HG02981 (cell line): ENCODE measurements around the gene AGPAT2.

Experiments used
- ATAC-seq: cut with Tn5 transposase; IDR thresholded peaks from one replicate; pipeline ENCODE4 v1.9.1; 2021; ENCODE audit warnings: mild to moderate bottlenecking, moderate library complexity; ENCODE audit not compliant: unreplicated experiment

The AGPAT2 gene

DNA sequence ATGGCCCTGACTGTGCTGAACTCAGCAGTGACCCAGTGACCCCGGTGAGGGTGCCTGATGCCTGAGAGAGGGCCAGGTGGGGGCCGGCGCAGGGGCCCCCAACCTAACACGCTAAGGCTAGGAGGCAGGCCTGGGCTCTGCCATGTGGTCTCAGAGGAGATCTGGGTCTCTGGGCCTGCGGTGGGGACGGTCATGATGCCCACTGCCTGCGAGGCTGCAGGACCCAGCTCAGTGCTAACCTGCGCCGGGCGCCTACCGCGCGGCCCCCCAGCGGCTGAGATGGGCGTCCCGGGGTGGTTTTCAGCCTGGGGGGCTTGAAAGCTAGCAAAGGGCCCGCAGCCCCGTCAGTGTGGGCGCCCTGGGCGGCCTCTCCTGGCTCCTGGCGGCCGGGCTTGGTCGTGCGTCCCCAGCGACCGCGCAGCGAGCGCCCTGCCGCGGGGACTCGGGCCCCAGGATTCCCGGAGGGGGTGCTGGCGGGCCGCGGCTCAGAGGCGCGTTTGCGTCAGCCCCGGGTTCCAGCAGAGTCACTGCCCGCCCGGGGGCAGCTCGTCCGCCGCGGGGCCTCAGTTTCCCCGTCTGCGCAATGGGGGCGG, 22.1 kb downstream of the AGPAT2 start:
- no peak for ATAC-seq

DNA sequence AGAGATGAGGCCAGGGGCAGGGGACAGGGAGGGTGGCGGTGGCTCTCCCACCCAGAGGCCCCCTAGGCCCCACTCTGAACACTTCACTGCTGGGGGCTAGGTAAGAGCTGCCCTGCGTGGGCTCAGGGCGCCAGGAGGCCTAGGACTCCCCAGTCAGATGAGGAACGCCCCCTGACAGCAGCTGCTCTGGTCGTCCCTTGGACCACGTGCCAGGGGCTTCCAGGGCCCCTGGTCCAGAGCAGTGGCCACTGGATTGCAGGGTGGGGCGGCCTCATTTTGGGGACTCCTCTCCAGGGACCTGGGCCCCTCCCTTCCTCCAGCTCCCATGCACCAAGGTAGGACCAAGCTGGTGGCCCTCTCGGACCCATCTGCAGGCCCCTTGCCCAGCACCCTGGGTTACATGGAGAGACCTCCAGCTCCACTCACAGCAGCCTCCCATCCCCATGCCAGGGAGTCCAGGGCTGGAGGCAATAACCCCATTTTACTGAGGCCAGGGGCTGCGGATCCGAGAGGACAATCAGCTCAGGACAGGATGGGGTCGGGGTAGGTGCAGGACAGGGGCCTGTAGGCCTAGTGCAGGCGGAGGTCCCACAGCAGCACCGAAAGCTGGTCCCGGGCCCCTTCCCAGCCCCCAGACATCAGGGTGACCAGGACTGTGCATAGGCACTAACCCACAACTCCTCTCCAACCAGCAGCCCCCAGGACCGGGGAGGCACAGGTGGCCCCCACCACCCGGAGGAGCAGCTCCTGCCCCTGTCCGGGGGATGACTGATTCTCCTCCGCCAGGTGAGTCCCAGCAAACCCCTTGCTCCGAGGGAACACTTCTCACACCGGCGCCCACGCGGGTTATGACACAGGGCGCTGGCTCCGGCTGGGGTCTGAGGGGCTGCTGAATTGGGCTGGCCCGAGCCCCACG, 23.0 kb downstream of the AGPAT2 start:
- no peak for ATAC-seq

DNA sequence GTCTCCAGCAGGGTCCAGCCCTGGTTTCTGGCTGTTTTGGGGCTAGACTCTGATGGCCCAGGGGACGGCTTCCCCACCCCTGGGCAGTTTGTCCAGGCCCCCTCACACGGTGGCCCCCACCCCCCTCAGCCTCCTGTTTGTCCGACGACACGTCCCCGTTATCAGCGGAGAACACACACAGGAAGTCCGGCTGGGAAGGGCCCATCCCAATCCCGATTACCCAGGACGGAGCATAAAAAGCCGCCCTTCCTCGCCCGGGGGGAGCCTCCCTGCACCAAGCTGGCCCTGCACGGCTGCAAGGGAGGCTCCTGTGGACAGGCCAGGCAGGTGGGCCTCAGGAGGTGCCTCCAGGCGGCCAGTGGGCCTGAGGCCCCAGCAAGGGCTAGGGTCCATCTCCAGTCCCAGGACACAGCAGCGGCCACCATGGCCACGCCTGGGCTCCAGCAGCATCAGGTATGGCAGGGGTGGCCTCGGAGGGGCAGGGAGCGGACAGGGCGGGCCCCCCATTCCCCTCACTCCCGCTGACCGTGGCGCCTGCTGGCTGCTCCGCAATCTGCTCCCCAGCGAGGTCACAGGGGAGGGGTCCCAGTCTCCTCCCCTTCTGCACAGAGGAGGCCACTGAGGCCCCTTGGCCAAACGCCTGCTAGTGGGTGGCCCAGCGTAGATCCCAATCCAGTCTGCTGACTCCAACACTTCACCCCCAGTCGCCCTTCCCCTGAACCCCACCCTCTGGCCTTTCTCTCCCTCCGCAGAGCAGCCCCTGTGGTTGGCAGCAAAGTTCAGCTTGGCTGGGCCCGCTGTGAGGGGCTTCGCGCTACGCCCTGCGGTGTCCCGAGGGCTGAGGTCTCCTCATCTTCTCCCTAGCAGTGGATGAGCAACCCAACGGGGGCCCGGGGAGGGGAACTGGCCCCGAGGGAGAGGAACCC, 24.3 kb downstream of the AGPAT2 start, which contains the start of gene EGFL7:
Gene EGFL7, plus strand, starts transcription at position 261 of the 926 bp plus-strand sequence. CDS start 5,367 bp downstream, outside the sequence.
- ATAC-seq = no peak

DNA sequence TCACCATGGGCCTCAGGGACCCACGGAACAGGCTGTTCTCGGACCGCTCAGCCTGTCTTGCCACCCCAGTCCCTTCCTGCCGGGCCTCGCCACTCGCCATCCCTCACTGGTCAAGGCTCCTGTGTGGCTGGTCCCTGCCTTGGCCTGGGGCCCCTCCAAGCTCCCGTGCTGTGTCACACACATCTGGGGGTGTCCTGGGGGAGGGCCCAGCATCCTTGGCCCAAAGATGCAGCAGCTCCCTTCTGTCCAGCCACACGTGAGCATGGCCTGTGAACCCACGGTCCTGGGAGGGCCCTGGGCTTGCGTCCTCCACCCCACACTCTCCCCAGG, 25.0 kb downstream of the AGPAT2 start:
- no peak for ATAC-seq

DNA sequence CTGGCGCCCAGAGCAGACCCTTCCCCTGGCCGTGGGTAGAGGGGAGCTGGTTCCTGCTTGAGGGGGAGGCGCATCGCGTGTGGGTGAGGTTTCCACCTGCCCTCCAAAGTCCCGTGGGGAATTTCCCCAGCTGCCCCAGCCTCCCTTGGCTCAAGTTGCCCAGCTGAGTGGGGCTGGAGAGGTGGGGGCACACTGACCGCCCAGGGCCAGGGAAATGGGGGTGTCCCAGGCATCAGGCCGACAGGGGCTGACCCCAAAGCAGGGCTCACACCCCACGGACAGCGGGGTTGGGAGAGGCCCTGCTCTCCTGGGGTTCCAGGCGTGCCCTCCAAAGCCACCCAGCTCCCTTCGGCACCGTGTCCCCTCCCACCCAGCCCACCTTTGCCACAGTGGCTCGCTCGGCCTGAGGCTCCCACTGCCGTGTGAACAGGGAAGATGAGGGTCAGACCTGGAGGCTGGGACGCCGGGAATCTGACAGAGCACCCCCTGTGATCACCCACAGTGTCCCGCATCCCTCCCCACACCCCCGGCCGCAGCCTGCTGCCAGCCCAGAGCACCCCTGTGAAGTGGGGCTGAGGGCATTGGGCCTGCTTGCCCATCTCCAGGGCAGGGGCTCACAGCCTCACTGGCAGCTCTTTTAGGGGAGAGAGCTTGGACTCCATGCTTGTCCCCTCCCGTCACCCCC, 25.5 kb downstream of the AGPAT2 start:
- ATAC-seq = no peak

DNA sequence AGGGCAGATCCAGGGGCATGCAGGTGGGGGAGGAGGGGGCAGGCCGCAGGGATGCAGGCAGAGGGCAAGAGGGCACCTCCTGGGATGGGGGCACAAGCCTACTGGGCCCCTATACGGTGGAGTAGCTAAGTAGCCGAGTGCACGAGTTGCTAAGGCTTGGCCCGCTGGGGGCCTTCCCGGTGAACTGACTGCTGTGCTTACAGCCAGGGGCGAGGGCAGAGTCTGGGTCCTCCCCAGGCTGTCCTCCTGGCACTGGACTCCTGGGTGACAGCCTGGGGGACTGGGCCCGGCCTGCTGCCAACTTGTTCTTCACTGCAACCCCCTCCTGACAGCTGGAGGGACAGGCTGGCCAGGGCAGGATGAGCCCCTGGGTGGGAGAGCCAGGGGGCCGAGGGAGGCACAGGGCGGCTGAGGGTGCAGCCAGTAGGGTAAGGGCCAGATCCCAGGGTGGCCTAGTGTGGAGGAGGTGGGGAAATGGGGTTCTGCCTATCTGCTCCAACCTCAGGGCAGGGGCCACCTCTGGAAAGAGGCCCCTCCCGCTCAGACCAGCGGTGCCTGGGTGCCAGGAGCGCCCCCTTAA, 26.2 kb downstream of the AGPAT2 start:
- ATAC-seq = no peak

DNA sequence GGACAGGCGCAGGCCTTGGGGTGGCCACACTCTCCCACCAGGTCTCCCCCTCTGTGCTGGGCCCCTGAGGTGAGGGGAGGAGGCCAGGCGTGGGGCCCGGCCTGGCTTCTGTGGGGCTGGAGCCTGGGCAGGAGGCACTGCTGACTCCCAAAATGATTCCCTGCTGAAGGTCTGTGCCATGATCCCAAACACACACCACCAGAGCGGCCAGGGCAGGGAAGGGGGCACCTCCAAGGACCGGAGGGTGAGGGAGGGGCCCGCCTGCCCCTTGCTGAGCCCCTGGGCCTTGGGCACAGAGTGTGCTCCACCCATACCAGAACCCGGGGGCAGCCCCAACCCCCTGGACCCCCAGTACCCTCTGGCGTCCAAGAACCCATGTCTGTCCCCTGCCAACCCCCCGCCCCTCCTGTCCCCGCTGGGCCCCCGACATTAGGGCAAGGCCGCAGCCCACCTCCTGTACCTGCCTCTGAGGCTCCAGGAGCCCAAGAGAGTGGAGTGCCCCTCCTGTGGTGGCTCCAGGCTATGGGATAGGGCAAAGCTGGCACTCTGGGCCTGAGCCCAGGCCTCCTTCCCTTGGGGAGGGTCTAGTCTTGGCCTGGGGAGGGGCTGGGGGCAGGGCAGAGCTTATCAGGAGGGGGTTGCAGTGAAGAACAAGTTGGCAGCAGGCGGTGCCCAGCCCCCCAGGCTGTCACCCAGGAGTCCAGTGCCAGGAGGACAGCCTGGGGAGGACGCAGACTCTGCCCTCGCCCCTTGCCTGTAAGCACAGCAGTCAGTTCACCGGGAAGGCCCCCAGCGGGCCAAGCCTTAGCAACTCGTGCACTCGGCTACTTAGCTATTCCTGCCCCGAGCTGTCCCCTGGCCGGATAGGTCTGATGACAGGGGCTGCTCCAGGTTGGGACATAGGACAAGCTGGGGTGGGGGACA, 27.1 kb downstream of the AGPAT2 start:
- no peak for ATAC-seq

DNA sequence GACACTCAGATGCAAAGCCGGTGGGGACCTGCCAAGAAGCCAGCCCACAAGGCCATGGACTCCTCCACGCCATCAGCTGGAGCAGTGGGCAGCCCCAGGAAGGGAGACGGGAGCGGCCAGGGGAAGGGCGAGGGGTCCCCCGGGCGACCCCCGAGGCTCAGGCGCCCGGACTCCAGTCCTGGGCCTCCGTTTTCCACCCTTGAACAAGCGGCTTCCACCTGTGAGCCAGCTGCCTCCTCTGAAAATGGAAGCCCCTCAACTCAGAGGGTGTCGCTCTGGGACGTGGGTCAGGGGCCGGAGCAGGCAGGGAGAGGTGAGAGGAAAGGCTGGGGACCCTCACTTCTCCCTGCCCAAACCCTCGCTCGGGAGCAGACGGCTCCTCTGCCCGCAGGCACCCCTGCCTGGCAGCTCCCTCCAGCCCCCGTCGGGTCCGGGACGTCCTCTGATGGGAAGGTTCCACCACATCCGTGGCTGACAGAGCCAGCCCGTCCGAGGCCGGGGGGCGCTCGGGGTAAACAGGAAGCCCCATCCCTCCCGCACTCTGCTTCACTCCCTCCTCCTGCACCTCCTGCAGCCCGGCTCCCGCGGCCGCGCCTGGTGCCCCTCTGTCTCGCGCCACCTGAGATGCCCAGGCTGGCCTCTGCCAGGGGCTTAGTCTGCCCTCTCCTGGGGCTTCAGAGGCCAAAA, 28.3 kb downstream of the AGPAT2 start:
- ATAC-seq = no peak

DNA sequence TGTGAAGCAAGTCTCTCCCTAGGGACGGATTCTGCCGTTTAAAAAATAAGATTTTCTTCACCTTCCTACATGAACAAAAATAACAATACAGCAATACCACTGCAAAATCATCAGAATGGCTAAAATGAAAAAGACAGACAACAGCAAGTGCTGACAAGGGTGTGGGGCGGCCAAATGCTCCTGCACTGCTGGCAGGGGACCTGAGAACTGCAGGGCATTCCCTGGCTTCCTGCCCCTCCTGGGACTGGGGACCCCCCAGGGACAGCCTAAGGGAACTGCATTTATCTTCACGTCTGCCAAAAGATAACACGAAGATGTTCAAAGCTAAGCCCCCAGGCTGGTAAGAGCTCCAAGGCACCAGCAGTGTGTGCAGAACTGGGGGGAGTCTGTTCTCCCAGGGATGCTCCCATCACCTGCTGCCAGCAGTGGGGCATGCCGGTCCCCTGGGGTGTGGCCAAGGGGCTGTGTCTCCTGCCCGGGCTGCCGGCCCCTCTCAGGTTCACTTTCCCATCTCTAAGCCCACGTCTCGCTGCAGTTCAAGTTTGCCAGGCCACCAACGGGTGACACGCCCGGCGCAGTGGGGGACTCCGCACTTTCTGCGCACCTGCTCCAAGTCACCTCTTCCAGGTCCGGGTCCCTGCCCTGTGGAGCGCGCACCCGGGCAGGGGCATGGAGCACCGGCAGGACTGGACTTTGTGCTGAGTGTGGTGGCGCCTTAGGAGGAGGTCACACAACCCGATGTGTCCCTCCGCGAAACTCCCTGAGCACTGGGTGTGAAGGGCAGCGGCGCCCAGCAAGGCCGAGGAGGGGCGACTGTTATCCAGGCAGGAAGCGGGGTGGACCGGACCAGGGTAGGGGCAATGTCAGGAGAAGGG, 29.0 kb downstream of the AGPAT2 start:
- no peak for ATAC-seq

DNA sequence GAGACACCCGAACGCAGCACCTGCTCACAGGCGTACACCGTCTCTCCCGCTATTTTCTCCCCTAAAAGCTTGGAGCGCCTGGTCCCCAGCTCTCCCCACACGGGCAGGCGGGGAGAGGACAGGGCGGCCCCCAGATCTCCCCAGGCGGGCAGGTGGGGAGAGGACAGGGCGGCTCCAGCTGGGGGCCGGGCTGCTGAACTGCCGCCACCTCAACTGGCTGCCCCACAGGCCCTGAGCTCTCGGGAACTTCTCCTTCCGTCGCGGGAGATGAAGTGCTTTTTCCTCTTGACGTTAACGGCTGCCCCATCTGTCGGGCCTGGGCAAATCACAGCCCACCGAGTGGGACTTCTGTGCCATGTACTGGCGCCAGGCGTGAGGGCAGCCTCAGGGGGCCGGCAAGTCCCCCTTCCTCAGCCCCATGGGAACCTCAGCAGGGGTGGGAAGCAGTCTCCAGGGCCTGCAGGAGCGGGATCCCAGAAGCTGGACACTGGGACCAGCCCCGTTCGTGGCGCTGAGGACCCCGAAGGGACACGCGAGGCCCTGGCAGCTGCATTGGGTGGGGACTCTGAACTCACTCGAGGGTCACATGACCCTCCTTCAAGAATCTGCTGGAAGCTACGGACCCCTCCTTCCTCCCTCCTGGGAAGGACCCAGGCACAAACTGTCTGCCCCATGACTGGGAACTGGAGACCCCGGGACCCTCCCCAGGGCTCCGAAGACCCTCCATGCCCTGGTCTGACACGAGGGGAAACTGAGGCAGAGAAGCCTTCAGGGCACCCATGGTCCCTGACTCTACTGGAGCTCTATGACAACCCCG, 30.3 kb downstream of the AGPAT2 start:
- no peak for ATAC-seq

DNA sequence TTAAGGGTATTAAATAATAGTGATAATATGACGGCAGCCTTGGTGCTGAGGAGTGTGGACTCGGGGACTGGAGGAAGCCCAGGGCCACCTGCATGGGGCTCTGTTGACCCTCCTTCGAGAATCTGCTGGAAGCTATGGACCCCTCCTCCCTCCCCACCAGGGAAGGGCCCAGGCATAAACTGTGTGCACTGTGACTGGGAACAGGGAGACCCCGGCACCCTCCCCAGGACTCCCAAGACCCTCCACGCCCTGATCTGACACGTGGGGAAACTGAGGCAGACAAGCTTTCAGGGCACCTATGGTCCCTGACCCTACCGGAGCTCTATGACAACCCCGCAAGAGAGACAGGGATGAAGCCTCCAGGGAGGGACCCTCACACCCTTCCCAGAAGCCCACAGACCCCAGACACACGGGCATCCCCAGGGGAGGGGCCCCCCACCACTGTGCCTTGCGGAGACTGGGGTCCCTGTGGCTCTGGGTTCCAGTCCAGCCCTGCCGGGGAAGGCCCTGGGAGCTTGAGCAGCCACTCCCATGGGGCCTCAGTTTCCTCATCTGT, 31.0 kb downstream of the AGPAT2 start:
- ATAC-seq = no peak

DNA sequence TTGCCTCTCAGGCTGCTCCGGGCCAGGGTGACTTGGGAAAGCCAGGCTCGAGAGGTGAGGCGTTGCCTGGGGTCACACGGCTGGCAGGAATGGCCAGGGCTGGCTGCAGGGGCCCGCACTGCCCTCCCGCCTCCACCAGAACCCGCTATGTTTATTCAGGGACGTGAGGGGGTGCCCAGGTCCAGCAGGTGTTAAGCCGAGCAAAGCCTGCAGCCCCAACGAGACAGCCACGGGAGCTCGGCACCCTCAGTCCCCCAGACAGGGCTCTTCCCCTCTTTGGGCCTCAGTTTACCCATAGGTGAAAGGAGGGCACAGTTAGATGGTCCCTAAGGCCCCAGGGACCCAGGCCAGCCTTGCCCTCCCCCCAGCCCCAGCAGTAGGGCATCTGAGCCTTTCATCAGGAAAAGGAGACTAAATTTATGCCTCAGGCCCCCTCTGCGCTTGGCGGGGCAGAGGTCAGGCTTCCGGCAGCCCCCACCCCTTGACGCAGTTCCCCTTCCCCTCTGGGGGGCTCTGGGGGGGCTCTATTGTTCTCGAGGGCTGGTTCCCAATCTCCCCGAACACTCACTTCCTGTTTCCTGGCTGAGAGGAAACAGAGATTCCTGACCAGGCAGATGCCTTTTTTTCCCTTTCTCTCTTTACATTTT, 31.6 kb downstream of the AGPAT2 start:
- ATAC-seq = no peak

DNA sequence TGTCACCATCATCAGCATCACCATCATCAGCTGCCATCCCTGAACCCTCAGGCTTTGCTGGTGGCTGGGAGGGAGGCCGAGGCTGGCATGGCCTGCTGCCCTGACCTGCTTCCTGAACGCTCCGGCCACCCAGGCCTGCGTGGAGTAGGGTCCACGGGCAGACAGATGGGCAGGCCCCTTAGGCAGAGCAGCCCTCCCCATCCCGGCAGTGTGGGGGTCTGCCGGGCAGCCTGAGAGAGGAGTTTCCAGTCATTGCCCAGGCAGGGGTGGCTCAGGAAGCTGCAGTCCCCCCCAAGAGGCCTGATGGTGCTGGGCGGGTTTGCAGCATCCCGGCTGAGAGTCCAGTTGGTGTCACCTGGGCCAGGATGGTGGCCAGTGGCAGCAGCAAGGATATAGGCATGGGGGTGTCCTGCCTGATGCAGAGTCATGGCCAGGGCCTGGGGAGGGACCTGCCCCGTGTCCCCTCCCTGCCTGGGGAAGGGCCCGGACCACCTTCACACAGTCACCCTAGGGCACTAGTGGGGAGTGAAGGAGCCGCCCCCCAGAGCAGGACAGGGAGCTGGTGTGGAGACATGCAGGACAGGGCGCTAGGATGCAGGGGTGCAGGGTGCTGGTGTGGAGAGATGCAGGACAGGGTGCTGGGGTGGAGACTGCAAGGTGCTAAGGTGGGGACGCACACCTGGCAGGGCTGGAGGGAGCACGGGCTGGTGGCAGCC, 32.3 kb downstream of the AGPAT2 start:
- ATAC-seq = no peak

DNA sequence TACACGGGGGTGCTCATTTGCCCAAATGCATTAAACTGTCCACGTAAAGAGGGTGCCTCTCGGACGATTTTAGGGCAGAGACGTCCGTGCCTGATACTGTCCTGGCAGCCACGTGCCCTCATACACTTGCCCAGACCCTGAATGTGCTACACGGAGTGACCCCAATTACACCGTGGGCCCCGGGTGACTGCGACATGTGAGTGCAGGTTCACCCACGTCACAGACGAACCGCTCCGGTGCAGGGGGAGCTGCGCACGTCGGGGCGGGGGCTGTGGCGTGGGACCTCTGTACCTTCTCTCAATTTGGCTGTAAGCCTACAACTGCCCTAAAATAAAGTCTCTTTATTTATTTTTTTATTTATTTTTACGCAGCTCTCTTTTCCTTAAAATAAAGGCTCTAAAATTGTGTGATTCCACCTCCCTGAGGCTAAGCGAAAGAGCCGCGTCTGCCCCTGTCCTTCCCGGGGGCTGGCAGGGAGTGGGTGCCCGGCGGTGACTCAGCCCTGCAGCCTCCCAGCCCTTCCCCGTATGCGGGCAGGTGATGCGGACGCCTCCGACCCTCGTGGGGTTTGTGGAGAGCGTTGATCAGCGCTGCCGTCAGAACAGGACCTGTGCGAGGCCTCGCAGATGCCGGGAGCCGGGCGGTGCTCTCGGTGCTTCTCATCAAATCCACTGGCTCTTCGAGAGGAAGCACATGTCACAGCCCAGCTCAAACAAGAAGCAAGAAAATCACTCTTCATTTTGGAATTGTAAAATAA, 33.8 kb downstream of the AGPAT2 start:
- ATAC-seq = no peak

DNA sequence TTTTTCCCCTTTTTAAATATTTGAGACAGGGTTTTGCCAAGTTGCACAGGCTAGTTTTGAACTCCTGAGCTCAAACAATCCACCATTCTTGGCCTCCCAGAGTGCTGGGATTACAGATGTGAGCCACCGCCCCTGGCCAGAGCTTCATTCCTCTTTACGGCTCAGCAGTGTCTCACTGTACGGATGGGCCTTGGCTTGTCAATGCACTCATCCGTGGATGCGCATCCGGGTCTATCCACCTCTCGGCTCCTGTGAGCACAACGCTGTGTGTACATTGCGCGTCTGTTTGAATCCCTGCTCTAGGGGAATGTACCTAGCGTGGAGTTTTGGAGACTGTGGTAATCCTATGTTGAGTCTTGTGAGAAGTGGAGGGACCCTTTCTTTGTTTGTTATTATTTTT, 35.4 kb downstream of the AGPAT2 start:
- ATAC-seq = no peak
